PC-3 (cell line): ENCODE measurements around the gene SMAP1. TPM values are rescaled to one million over a fixed set of nuclear protein-coding genes. Genes with fewer than 3 reads are reported as not detected.

Experiments used
- ATAC-seq: fragments of 200-7000 bp; cut with Tn5 transposase; 2 replicates; pipeline ENCODE4 v1.9.1; 2020; ENCODE audit warnings: mild to moderate bottlenecking, moderate library complexity
- BruUV-seq: library from RNA; stranded (reverse); fragments of 400-500 nt; replicated peaks from 2 replicates; lab custom pipeline; 2021; lab: Mats Ljungman, UMichigan
- CTCF ChIA-PET: fragments of 300-600 bp; sonication (Branson Sonifier 250); formaldehyde crosslinking; loops from one replicate; lab custom pipeline; 2022; ENCODE audit warnings: antibody characterized with exemption; lab: Charles Lee
- POLR2A ChIA-PET: fragments of 300-600 bp; sonication (Branson Sonifier 250); formaldehyde crosslinking; loops from one replicate; lab custom pipeline; 2022; ENCODE audit warnings: antibody characterized with exemption; ENCODE audit not compliant: unreplicated experiment; lab: Charles Lee
- DNase-seq: peaks from one replicate; pipeline ENCODE4 v3.0.0-alpha.2; 2015
- H2AFZ ChIP-seq: fragments of 300-600 bp; sonication (generic); 2 replicates; pipeline ENCODE4 v1.6.0; 2016; ENCODE audit warnings: antibody characterized with exemption, low read length
- H3F3A ChIP-seq: fragments of 300-600 bp; sonication (generic); one replicate; pipeline ENCODE4 v1.6.0; 2017; ENCODE audit warnings: antibody characterized with exemption, low read length, control low read depth, mild to moderate bottlenecking; ENCODE audit not compliant: unreplicated experiment
- H3K27ac ChIP-seq: fragments of 300-600 bp; sonication (generic); 2 replicates; pipeline ENCODE4 v1.5.1; 2016; ENCODE audit warnings: mild to moderate bottlenecking, low read length
- H3K27me3 ChIP-seq: fragments of 300-600 bp; sonication (generic); 2 replicates; pipeline ENCODE4 v1.6.1; 2016; ENCODE audit warnings: low read length, mixed read lengths
- H3K36me3 ChIP-seq: fragments of 300-600 bp; sonication (generic); 2 replicates; pipeline ENCODE4 v1.6.1; 2016; ENCODE audit warnings: low read depth, mixed run types, low read length, mixed read lengths
- H3K4me1 ChIP-seq: fragments of 300-600 bp; sonication (generic); 2 replicates; pipeline ENCODE4 v1.5.1; 2016; ENCODE audit warnings: low read length; ENCODE audit not compliant: insufficient read depth
- H3K4me2 ChIP-seq: fragments of 300-600 bp; sonication (generic); 2 replicates; pipeline ENCODE4 v1.6.0; 2016; ENCODE audit warnings: low read length
- H3K4me3 ChIP-seq: fragments of 300-600 bp; sonication (generic); 2 replicates; pipeline ENCODE4 v1.5.1; 2016; ENCODE audit warnings: mild to moderate bottlenecking, low read length, mixed read lengths
- H3K79me2 ChIP-seq: fragments of 300-600 bp; sonication (generic); 2 replicates; pipeline ENCODE4 v1.6.1; 2017; ENCODE audit warnings: low read length, mixed read lengths
- H3K9ac ChIP-seq: fragments of 300-600 bp; sonication (generic); 2 replicates; pipeline ENCODE4 v1.6.0; 2016; ENCODE audit warnings: mild to moderate bottlenecking, low read length
- H3K9me2 ChIP-seq: fragments of 300-600 bp; sonication (generic); replicated peaks from 2 replicates; pipeline ENCODE4 v1.6.1; 2016; ENCODE audit warnings: mixed run types, low read length, mixed read lengths
- H3K9me3 ChIP-seq: fragments of 300-600 bp; sonication (generic); 2 replicates; pipeline ENCODE4 v1.6.1; 2016; ENCODE audit warnings: low read length, mixed read lengths
- H4K20me1 ChIP-seq: fragments of 300-600 bp; sonication (generic); 2 replicates; pipeline ENCODE4 v1.6.1; 2016; ENCODE audit warnings: low read length, mixed read lengths
- EZH2 ChIP-seq: fragments of 300-600 bp; sonication (generic); IDR thresholded peaks from one replicate; pipeline ENCODE4 v1.6.1; 2017; ENCODE audit warnings: antibody characterized with exemption, mild to moderate bottlenecking, low read length; ENCODE audit not compliant: unreplicated experiment
- EZH2phosphoT487 ChIP-seq: fragments of 300-600 bp; sonication (generic); IDR thresholded peaks from 2 replicates; pipeline ENCODE4 v1.6.1; 2018; ENCODE audit warnings: mild to moderate bottlenecking, antibody characterized with exemption, low read length, borderline replicate concordance
- intact Hi-C: fragments of 100-400 bp; cut with micrococcal nuclease; formaldehyde crosslinking; loops from 2 replicates; pipeline ENCODE4 v1.9.0; 2023
- total RNA-seq: library from RNA; depleted of rRNA; stranded (reverse); fragments of >200 nt; gene quantifications from 2 replicates; pipeline ENCODE4 v1.2.3, GENCODE V29; 2014
- TF ChIP-seq, protein P1 (sequence below): fragments of 300-600 bp; sonication (generic); conservative IDR thresholded peaks from 2 replicates; pipeline ENCODE4 v1.5.1; 2017; ENCODE audit warnings: antibody characterized with exemption, low read depth, mild to moderate bottlenecking, low read length

The SMAP1 gene
- total RNA-seq, 1 experiment from 2014 or later = 15.7 TPM

DNA sequence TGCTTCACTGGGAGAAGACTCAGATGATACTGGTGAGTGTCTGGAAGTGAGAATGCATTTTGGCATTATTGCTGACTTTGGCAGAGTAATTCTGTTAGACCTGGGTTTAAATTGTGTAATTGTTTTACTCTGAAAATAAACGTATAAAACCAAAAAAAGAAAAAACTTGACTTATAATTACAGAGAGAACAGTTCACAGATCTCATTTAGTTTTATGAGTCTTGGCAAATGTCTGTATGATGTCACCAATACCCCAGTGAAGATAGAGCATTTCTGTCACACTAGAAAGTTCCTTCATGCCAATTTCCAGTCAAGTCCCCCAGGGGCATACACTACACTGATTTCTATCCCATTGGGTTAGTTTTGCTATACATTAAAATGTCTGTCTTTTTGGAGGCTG, 67.3 kb downstream of the SMAP1 start:
- H3K36me3 ChIP-seq = no peaks in the 10 kb centered on the region
- no peaks in the 10 kb centered on the region for H4K20me1 ChIP-seq
- ChIA-PET CTCF (no interaction called here), POLR2A (no interaction called here)
- no peaks in the 10 kb centered on the region for H3K9me2 ChIP-seq
- no peak overlapping the region for H3K4me3 ChIP-seq
- no TSS peak for BruUV-seq
- no peaks in the 10 kb centered on the region for H3K4me1 ChIP-seq
- H3K27me3 ChIP-seq = no peaks in the 10 kb centered on the region
- H3F3A ChIP-seq = no peaks in the 10 kb centered on the region
- TF ChIP-seq EZH2 (no peak), EZH2phosphoT487 (no peak)
- TF ChIP-seq, protein P1, sequence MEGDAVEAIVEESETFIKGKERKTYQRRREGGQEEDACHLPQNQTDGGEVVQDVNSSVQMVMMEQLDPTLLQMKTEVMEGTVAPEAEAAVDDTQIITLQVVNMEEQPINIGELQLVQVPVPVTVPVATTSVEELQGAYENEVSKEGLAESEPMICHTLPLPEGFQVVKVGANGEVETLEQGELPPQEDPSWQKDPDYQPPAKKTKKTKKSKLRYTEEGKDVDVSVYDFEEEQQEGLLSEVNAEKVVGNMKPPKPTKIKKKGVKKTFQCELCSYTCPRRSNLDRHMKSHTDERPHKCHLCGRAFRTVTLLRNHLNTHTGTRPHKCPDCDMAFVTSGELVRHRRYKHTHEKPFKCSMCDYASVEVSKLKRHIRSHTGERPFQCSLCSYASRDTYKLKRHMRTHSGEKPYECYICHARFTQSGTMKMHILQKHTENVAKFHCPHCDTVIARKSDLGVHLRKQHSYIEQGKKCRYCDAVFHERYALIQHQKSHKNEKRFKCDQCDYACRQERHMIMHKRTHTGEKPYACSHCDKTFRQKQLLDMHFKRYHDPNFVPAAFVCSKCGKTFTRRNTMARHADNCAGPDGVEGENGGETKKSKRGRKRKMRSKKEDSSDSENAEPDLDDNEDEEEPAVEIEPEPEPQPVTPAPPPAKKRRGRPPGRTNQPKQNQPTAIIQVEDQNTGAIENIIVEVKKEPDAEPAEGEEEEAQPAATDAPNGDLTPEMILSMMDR = no peak
- intact Hi-C loops = no loop called here
- DNase-seq (no peak), ATAC-seq (no peak)
- no peaks in the 10 kb centered on the region for H3K79me2 ChIP-seq
- H3K27ac ChIP-seq = no peak overlapping the region
- no peak overlapping the region for H2AFZ ChIP-seq
- no peaks in the 10 kb centered on the region for H3K9me3 ChIP-seq
- no peak overlapping the region for H3K4me2 ChIP-seq
- no peak overlapping the region for H3K9ac ChIP-seq

DNA sequence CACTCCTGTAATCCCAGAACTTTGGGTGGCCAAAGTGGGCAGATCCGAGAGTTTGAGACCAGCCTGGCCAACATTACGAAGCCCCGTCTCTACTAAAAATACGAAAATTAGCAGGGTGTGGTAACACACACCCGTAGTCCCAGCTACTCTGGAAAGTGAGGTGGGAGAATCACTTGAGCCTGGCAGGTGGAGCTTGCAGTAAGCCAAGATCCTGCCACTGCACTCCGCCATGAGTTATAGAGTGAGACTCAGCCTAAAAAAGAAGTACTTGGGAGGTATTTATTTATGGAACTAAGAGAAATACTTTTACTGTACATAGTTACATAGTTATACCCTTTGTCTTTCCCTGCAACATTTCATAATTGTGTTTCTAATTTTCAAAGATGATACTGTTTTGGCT, 67.8 kb downstream of the SMAP1 start:
- H3K9me2 ChIP-seq = no peaks in the 10 kb centered on the region
- POLR2A ChIA-PET = no interaction called here
- no peaks in the 10 kb centered on the region for H3K79me2 ChIP-seq
- no peaks in the 10 kb centered on the region for H3F3A ChIP-seq
- H3K4me1 ChIP-seq = no peaks in the 10 kb centered on the region
- CTCF ChIA-PET = no interaction called here
- TF ChIP-seq EZH2phosphoT487 (no peak), EZH2 (no peak)
- TF ChIP-seq, protein P1 = no peak
- intact Hi-C loops = no loop called here
- H3K27ac ChIP-seq = no peak overlapping the region
- DNase-seq (no peak), ATAC-seq (no peak)
- no peak overlapping the region for H3K4me2 ChIP-seq
- no peak overlapping the region for H2AFZ ChIP-seq
- no peak overlapping the region for H3K9ac ChIP-seq
- no peak overlapping the region for H3K4me3 ChIP-seq
- H4K20me1 ChIP-seq = no peaks in the 10 kb centered on the region
- H3K36me3 ChIP-seq = no peaks in the 10 kb centered on the region
- BruUV-seq = no TSS peak
- H3K9me3 ChIP-seq = no peaks in the 10 kb centered on the region
- H3K27me3 ChIP-seq = no peaks in the 10 kb centered on the region

DNA sequence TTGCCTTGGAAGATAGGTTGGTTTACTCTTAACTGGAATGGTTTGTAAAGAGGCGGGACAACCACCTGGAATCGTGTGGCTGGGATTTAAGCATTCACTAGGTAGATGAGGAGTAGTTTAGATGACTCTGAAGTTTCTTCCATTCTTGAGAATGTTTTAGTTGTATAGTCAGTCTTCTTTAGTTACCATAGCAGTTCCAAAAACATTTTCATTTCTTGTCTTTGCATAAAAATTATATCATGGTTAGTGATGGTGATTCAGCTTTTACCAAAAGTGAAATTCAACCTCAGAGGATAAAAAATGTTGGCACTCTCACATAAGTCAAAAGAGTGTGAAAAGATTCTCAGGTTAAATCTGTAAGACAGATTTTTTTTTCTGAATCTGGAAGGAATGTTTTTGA, 70.3 kb downstream of the SMAP1 start:
- no peak for ATAC-seq
- intact Hi-C loops = no loop called here

More for the DNA sequence above, 70.3 kb downstream of the SMAP1 start:
- no TSS peak for BruUV-seq
- Histone ChIP-seq H3K4me3 (no peak overlapping the region), H3K9me3 (no peaks in the 10 kb centered on the region), H3K79me2 (no peaks in the 10 kb centered on the region), H3F3A (no peaks in the 10 kb centered on the region), H3K4me2 (no peak overlapping the region), H3K27ac (no peak overlapping the region), H3K9me2 (no peaks in the 10 kb centered on the region), H3K36me3 (no peaks in the 10 kb centered on the region), H3K27me3 (no peaks in the 10 kb centered on the region), H3K4me1 (no peaks in the 10 kb centered on the region), H2AFZ (no peak overlapping the region), H3K9ac (no peak overlapping the region), H4K20me1 (no peaks in the 10 kb centered on the region)
- DNase-seq = no peak
- TF ChIP-seq, protein P1 = no peak
- TF ChIP-seq EZH2 = no peak
- ChIA-PET CTCF (no interaction called here), POLR2A (no interaction called here)
